Measurements from ENCODE around the gene PRSS53.
A peak's percentile ranks its signal among the peaks of the same experiment; 100 is the strongest.
"Not testable (repeated sequence)": the region's sequence is repeated elsewhere in the genome, so short reads cannot be mapped to it uniquely, and the experiment has no call there.

PRSS53 gene

DNA sequence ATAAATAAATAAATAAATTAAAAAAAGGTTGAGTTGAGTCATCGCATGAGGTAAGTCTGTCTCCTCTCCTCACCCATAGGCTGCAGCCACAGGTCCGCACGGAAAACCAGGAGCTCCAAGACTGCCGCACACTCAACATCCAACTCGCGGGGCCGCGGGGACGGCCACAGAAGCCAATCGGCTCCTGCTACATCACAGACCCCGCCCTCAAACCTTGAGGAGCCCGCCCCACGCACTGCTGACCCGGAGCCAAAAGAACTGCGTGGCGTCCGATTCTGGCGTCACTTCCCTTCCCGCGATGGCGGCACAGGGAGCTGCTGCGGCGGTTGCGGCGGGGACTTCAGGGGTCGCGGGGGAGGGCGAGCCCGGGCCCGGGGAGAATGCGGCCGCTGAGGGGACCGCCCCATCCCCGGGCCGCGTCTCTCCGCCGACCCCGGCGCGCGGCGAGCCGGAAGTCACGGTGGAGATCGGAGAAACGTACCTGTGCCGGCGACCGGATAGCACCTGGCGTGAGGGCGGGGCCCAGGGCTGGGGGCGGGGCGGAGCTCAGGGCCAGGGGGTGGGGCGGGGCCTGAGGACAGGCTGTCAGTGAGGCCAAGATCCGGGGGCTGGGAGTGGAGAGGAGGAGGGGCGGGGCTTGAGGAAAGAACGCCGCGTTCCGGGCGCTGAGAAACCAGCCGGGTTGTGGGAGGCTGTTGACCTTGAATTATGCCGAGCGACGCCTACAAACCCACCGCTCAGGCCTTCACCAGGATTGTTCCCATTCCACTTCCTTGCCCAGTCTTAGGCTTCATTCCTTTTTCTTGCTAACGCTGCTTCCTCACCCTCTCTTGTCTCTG, 28.9 kb upstream of the PRSS53 start, which contains the start of gene KAT8:
Gene KAT8 (plus strand): TSS at position 281 of the 839 bp plus-strand sequence. CDS start 18 bp downstream, at position 299.
- peak; percentile 98 for DNase-seq

DNA sequence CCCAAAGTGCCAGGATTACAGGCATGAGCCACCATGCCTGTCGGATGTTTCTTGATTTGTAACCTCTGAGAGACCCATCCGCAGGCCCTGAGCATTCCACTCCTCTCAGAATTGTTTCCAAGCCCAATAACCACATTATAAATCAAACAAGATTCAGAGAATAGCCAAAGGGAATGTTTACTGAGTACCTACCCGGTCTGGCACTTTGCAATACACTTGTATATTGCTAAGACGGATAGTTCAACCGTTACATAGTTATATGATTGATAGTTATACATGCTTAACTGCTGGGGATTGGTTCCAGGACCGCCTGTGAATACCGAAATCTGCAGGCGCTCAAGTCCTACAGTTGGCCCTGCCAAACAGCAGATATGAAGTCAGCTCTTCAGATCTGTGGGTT, 25.7 kb upstream of the PRSS53 start:
- DNase-seq, result no peak

DNA sequence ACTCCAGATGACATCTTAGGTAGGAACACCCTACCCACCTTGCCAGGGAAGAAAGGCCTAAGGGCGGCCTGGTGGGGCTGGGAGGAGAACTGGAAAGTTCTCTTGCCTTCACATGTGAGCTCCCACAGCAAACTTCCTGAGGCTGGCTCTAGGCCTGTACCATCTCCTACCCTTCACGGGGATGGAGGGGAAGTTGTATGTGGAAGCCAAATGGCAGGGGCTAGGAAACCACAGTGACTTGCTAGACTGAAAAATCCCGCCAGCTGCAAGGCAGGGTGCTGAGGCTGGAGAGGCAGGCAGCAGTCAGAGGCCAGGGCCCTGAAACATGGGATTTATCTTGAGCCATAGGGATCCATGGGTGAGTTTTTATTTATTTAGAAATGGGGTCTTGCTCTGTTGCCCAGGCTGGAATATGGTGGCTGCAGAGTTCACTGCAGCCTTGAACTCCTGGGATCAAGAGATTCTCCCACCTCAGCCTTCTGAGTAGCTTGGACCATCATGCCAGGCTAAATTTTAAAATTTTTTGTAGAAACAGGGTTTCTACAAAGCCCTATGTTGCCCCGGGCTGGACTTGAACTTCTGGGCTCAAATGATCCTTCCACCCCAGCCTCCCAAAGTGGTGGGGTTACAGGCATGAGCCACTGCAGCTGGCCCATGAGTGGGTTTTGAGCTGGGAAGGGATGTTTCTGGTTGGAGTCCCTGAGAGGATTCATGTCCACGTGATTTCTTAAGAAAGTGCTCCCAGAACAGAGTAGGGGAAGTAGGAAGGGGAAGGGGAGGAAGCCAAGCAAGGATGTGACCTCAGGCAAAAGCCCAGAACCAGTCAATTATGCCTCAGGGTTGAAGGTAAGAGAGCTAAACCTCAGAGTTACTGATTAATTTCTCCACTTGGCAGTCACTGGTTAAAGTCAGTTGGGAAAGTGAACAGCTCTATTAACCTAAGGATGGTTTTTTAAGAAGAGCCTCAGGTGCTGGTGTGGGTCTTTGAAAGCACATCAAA, 24.7 kb upstream of the PRSS53 start:
- no peak for DNase-seq

DNA sequence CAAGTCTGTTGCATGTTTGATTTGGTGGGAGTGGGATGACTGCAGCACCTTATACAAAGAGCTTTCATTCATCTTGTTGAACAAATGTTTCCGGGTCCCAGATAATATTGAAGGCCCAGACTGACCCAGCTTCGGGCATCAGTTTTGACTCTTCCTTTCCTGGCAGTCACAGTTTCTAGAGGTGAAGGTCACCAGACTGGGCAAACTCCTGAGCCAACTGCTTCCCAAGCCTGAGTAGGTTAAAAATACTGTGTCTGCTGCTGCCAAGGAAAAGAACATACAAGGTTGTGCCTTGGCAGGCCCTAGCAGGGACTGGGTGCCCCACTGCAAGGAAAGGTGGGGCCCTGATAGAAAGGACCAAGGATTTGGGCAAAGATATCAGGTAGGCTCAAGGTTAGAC, 24.0 kb upstream of the PRSS53 start:
- DNase-seq, result no peak

DNA sequence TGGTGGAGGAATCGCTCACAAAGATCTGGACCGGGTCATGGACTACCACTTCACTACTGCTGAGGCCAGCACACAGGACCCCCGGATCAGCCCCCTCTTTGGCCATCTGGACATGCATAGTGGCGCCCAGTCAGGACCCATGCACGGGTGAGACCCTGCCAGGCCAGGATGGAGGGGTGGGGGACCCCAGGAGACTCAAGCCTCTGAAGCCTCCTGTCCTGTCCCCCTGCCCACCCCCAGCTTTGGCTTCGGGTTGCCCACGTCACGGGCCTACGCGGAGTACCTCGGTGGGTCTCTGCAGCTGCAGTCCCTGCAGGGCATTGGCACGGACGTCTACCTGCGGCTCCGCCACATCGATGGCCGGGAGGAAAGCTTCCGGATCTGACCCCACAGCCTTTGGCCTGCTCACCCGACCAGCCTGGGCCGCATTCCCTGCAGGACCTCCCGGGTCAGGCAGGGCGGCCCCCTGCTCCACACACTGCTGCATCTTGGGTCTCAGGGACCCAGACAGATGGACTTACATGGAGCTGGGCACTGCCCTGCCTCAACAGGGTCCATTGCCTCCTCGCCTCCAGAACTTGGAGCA, 23.2 kb upstream of the PRSS53 start:
- no peak for DNase-seq

DNA sequence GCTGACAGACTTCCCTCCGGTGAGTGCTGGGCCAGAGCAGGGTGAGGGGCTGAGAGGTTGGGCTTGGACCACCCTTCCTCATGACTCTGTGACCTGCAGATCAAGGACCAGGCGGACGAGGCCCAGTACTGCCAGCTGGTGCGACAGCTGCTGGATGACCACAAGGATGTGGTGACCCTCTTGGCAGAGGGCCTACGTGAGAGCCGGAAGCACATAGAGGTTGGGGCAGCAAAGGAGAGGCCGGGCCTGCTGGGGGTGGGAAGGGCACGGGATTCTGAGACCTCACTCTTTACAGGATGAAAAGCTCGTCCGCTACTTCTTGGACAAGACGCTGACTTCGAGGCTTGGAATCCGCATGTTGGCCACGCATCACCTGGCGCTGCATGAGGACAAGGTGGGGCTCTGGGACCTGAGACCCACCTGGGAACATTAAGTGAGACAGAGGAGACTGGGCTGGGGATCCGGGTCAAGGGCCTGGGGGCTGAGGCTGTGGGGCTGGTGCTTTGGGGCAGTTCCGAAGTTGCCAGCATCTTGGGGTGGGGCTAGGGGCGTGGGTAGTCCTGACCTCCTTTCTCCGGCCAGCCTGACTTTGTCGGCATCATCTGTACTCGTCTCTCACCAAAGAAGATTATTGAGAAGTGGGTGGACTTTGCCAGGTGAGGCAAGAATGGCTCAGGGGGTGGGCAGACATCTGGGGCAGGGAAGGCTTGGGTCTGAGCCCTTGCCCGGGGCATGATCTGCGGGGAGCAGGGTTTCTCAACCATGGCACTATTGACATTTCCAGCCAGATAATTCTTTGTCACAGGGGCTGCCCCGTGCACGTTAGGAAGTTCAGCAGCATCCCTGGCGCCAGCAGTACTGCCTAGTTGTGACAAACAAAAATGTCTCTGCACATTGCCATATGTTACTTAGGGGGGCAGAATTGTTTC, 21.6 kb upstream of the PRSS53 start:
- no peak for DNase-seq

DNA sequence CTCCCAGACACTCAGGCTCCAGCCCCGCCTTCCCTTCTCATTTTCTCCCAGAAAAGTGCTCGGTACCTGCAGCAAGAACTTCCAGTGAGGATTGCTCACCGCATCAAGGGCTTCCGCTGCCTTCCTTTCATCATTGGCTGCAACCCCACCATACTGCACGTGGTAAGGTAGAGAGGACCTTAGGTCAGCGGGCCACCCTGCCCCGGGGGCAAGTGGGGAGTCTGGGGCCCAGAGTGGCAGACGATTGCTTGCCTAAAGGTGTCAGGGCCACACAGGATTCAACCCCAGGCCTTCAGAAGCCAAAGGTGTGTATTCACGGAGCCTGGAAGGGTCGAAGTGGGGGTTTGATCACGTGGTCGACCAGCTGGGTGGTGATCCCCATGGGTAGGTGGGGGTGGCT, 20.9 kb upstream of the PRSS53 start:
- no peak for DNase-seq

DNA sequence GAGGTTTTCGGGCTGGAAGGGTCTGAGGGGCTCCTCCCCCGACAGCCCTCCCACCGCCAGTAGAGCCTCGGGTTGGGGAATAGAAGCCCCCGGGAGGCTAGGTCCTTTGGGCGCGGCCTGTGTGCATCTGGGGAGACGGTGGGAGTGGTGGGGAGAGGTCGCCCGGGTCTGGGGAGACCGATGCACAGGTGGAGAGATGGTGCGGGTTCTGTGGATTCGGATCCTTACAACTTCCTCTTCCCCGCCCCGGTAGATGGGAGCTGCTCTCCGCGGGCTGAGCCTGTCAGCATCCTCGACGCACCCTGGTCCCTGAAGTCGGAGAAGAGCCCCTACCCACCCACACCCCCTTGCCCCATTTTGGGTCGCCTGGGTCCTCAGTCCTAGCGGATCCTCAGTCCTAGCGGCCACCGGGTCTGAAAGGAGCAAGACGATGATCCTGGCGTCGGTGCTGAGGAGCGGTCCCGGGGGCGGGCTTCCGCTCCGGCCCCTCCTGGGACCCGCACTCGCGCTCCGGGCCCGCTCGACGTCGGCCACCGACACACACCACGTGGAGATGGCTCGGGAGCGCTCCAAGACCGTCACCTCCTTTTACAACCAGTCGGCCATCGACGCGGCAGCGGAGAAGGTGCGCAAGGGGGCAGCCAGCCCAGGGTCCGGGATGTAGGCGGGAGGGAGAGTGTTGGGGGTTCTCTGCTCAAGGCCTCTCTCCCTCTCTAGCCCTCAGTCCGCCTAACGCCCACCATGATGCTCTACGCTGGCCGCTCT, 20.2 kb upstream of the PRSS53 start:
- DNase-seq, result no peak

DNA sequence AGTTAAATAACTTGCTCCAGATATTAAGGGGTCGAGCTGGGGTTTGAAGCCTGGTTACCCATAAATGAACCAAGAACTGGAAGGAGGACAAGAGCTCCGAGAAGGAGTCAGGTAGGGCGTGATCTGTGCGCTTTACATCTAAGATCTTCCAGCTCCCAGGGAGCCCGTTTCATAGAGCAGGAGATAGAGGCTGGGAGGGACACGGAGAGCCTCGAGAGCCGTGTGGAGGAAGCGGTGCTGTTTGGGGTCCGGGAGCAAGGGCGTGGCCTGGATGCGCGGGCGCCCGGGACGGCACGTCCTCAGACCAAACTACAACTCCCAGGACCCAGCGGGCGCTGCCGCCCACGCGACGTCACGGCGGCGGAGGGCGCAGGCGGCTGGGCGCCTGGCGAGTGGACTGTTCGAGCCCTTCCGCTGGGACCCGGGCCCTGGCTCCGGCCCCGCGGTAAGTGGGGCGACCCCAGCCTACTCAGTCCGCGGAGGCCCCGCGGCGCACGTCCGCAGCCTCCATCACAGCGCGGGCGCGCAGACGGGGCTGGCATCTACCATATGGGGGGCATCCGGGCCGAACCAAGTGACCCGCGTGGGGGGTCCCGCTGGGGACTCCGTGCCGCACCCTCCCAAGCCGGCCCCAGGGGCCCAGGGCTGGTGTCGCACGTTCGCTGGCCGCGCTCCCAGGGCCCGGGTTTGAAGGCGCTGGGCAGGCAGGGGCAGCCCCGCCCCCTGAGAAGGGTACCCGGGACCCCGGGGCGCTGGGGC, 19.5 kb upstream of the PRSS53 start, which contains the start of gene BCKDK:
Gene BCKDK (plus strand): TSS at position 352 of the 759 bp plus-strand sequence. CDS start 838 bp downstream, outside the sequence.
- peak; percentile 84 for DNase-seq

DNA sequence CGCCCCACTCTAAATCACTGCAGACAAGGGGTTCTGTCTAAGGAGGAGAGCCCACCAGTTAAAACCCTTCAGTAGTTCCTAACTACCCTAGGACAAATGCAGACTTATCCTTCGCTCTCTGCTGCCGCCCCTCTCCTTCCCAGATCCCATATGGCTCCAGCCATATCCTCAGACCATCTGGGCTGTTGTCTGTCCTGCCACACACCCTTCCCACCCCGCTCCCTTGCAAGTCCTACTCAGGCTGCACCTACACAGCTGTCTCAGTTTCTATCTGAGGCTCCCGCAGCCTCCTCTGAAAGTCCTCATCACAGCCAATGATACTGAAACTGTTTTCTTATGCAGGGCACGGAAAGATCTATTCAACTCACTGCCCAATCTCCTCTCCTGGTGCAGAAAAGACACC, 18.7 kb upstream of the PRSS53 start:
- no peak for DNase-seq

DNA sequence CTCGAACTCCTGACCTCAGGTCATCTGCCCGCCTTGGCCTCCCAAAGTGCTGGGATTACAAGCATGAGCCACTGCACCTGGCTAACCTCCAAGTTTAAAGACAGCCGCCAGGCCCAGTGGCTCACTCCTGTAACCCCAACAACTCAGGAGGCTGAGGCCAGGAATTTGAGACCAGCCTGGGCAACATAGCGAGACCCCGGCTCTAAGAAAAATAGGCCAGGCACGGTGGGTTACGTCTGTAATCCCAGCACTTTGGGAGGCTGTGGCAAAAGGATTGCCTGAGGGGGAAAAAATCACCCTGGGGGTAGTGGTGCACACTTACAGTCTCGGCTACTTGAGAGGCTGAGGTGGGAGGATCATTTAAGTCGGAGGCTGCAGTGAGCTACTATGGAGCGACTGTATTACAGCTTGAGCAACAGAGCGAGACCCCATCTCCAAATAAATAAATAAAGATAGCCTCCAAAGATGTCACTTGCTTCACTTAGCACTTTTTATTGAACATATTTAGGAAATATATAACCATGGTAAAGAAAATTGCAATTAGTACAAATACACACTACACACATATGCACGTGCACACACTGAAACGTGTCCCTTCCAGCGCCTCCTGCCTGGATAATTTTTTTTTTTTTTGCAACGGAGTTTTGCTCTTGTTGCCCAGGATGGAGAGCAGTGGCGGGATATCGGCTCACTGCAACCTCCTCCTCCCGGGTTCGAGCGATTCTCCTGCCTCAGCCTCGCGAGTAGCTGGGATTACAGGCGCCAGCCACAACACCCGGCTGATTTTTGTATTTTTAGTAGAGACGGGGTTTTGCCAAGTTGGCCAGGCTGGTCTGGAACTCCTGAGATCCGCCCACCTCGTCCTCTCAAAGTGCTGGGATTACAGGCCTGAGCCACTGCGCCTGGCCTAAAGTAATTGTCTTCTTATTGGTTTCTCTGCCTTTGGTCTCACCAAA, 18.0 kb upstream of the PRSS53 start:
- no peak for DNase-seq

DNA sequence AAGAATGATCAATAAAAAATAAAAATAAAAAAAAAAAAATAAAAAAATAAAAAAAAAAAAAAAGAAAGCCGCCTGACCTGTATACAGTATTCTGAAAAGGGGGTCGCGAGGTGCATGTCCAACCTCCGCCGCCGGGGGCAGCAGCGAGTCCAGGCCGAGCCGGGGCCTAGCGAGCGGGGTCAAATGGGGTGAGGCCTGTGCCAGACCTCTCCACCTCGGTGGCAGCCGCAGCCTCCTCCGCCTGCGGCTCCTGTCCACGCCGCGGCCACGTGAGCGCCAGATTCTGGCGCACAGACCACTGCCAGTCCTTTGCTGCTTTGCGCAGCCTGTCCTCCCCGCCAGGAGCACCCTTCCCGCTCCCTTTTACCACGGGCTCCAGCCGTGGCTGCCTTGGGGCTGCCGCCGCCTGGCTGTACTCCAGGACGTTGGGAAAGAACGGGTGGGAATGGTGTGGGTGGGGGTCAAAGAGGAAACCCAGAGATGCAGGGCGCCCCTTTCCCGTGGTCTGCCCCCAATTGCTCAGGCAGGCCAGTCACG, 17.0 kb upstream of the PRSS53 start:
- peak; percentile 68 for DNase-seq

DNA sequence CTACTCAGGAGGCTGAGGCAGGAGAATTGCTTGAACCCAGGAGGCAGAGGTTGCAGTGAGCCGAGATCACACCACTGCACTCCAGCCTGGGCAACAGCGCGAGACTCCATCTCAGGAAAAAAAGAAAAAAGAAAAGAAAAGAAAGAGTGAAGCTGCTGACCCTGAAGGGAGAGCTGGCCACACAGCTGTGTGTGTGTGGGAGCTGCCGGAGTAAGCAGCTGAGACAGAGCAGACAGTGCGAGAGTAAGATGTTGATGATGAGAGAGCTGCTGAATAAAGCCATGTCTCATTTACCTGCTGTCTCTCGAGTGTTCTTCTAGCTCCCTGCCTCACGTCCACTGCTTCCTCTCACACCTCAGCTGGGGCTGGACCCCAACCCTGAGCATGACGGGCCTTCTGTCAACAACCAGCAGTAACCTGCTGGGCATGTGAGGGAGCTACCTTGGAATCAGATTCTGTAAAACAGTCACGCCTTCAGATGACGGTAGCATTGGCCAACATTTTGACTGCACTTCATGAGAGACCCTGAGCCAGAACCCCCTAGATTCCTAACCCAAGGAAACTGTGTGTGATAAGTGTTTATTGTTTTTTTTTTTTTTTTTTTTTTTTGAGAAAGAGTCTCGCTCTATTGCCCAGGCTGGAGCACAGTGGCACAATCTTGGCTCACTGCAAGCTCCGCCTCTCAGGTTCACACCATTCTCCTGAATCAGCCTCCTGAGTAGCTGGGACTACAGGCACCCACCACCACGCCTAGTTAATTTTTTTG, 12.3 kb upstream of the PRSS53 start:
- DNase-seq, result not testable (repeated sequence)

DNA sequence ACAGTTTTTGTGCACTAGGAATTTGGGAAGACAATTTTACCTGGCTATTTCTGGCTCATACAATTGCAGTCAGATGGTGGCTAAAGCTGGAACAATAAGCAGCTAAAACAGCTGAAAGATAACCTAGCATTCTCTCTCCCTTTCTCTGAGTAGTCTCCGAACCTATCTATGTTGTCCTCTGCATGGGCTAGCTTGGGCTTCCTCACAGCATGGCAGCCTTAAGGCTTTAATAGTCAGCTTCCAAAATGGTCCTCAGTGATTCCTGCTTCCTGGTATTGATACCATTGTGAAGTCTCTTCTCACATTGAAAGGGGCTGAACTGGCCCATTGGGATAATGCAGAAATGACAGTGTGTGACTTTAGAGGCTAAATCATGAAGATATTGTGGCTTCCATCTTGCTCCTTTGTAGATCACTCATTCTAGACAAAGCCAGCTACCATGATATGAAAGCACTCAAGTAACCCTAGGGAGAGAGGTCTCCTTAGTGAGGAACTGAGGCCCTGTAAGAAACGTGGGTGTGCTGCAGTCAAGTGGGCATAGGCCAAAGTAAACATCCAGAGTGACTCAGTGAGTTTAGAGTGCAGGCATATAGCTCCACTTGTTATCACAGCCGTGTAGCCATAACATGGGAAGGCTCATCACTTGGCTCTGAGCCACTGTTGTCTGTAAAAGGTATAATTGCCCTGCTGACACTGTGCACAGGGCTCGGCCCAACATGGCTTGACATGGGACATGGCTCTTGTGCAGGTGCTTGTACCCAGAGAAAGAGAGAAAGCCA, 11.3 kb upstream of the PRSS53 start:
- DNase-seq, result peak; percentile 53

DNA sequence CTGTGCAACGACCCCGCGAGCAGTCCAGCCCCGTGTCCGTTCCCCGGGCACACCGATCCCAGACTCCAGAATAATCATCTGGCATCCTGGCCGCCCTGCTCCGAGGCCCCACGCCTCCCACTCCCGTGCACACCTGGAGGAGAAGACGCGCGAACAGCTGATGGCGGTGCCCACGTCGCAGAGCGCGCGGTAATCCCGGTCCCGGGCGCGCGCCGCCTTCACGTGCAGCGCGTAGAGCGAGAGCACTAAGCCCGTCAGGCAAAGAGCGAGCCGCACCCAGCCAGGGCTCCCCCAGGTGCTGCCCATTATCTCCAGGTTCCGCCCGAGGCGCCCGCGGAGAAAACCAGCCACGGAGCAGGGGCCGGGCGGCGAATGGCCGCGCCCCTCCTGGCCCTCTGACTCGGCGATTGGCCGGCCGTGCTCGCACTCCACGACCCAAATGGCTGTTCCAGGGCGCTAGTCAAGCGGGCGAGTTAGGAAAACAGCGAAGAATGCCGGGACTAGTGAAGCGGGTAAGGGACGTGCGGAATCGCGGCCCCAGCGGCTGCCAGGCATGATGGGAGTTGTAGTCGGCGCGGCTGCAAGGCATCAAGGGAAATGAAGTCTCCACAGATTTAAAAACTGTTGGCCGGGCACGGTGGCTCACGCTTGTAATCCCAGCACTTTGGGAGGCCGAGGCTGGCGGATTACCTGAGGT, 5.8 kb upstream of the PRSS53 start, which contains the start of gene VKORC1:
Gene VKORC1 (minus strand): TSS at position 374 of the 697 bp plus-strand sequence. CDS start 68 bp downstream, at position 306.
- DNase-seq, result peak; percentile 98

DNA sequence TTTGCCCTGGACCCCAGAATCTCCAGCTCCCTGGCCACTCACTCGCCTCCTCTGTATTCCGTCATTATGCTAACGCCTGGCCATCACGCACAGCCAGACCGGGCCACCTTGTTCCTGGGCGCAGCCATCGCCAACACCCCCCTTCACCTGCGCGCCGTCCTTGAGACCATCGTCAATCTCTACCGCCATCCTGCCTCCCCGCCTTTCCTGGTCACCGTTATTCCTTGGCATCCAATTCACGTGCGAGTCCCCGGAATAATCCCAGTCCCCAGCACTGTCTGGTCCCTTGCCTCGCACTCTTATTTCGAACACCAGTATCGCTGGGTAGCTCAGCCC, 5.3 kb upstream of the PRSS53 start:
- no peak for DNase-seq

All from fibroblast of skin of scalp (primary cell).